Thyroid gland (tissue), 4 donors: ENCODE results near the gene NABP1. TPM values are rescaled to one million over a fixed set of nuclear protein-coding genes. Genes with fewer than 3 reads are reported as not detected.

ENCODE experiments used
- DNase-seq, 2 donors: peaks; one replicate each; pipeline ENCODE4 v3.0.0-alpha.2; 2019
- H3K27ac ChIP-seq, 3 donors: fragments of 200-600 bp; sonication (generic); 1 replicate in 2 of 3; 2 replicates in 1 of 3; pipeline ENCODE4 v1.5.1; 2016 to 2019; ENCODE audit warnings: mild to moderate bottlenecking in 1 of 3, moderate library complexity in 1 of 3
- H3K27me3 ChIP-seq: fragments of 200-600 bp; sonication (generic); one replicate; pipeline ENCODE4 v1.5.1; 2019
- H3K36me3 ChIP-seq, 2 donors: fragments of 200-600 bp; sonication (generic); one replicate each; pipeline ENCODE4 v1.5.1; 2016 to 2019
- H3K4me1 ChIP-seq, 2 donors: fragments of 200-600 bp; sonication (generic); one replicate each; pipeline ENCODE4 v1.5.1; 2017 to 2019
- H3K4me3 ChIP-seq, 3 donors: fragments of 200-600 bp; sonication (generic); replicated peaks in 1 of 3; 1 replicate in 2 of 3; 2 replicates in 1 of 3; pipeline ENCODE4 v1.5.1; 2016; ENCODE audit warnings: mild to moderate bottlenecking in 1 of 3
- H3K9me3 ChIP-seq: fragments of 200-600 bp; sonication (generic); one replicate; pipeline ENCODE4 v1.5.1; 2017
- POLR2A ChIP-seq, 2 donors: fragments of 450-650 bp; IDR thresholded peaks; one replicate each; pipeline ENCODE4 v1.6.1; 2017; ENCODE audit warnings: antibody characterized with exemption in 2 of 2, mild to moderate bottlenecking in 2 of 2, moderate library complexity in 1 of 2
- WGBS, 2 donors: methylation state at CpG; one replicate each; pipeline ENCODE4 v1.1.5; 2017; 5-methylcytosine and 5-hydroxymethylcytosine counted together
- intact Hi-C: fragments of 100-400 bp; cut with DNase I; formaldehyde crosslinking; loops from one replicate; pipeline ENCODE4 v1.15.1; 2023
- total RNA-seq, 4 donors: library from RNA; depleted of rRNA; stranded (reverse); fragments of >200 nt; gene quantifications; one replicate each; pipeline ENCODE4 v1.2.3, GENCODE V29; 2016
- TF ChIP-seq, protein P1 (sequence below), 6 experiments: fragments of 200-600 bp in 3 of 6; fragments of 450-650 bp in 3 of 6; sonication (generic) in 3 of 6; IDR thresholded peaks; one replicate each; pipeline ENCODE4 v1.5.1; 2016 to 2019; ENCODE audit warnings: antibody characterized with exemption in 6 of 6, mild to moderate bottlenecking in 2 of 6, inconsistent platforms in 1 of 6, moderate library complexity in 1 of 6

NABP1 gene
- total RNA-seq, 4 donors from 2014 or later: 5.7 to 28.6 (median 7.9) TPM

- Histone ChIP-seq H3K4me1 (no peaks in the 10 kb centered on the region), H3K27me3 (no peaks in the 10 kb centered on the region), H3K9me3 (no peaks in the 10 kb centered on the region), H3K27ac (no peak overlapping the region), H3K4me3 (no peak overlapping the region), H3K36me3 (no peaks in the 10 kb centered on the region)
- no peak for TF ChIP-seq POLR2A (IDR thresholded peaks at IDR 0.05)
- TF ChIP-seq, protein P1, sequence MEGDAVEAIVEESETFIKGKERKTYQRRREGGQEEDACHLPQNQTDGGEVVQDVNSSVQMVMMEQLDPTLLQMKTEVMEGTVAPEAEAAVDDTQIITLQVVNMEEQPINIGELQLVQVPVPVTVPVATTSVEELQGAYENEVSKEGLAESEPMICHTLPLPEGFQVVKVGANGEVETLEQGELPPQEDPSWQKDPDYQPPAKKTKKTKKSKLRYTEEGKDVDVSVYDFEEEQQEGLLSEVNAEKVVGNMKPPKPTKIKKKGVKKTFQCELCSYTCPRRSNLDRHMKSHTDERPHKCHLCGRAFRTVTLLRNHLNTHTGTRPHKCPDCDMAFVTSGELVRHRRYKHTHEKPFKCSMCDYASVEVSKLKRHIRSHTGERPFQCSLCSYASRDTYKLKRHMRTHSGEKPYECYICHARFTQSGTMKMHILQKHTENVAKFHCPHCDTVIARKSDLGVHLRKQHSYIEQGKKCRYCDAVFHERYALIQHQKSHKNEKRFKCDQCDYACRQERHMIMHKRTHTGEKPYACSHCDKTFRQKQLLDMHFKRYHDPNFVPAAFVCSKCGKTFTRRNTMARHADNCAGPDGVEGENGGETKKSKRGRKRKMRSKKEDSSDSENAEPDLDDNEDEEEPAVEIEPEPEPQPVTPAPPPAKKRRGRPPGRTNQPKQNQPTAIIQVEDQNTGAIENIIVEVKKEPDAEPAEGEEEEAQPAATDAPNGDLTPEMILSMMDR (IDR thresholded peaks at IDR 0.05): no peak
- intact Hi-C loops: no loop called here
- no peak for DNase-seq
- WGBS, 2 donors: 93 to 99% methylated on average over 2 of the region's 2 CpGs
These were observed 37.5 kb downstream of the NABP1 start for GRCh38 chr2:191715471-191715870.

DNA sequence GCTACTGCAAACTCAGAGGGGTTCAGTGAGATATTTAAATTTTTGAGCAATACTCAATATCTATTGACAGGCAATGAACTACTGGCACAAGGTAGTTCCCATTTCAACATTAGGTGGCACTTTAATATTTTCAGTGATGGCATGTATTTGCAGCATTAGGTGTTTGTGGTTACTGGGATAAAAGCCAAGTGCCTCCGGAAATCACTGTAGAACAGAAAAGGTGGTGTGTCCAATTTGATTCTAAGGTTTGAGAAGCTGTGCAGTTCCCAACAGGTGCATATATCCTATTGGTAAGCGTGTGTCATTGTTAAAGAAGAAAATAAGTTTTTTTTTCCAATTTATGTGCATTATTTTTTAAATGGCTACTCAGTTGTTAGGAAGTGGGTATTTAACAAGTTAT lies 41.3 kb downstream of the NABP1 start:
- Histone ChIP-seq H3K36me3 (no peaks in the 10 kb centered on the region), H3K27me3 (no peaks in the 10 kb centered on the region), H3K4me3 (no peak overlapping the region), H3K9me3 (no peaks in the 10 kb centered on the region), H3K27ac (no peak overlapping the region), H3K4me1 (no peaks in the 10 kb centered on the region)
- intact Hi-C loops: no loop called here
- 72 to 75% methylated on average over 2 of the region's 2 CpGs for WGBS, 2 donors
- TF ChIP-seq POLR2A (IDR thresholded peaks at IDR 0.05): no peak
- TF ChIP-seq, protein P1 (IDR thresholded peaks at IDR 0.05): no peak
- DNase-seq: no peak

DNA sequence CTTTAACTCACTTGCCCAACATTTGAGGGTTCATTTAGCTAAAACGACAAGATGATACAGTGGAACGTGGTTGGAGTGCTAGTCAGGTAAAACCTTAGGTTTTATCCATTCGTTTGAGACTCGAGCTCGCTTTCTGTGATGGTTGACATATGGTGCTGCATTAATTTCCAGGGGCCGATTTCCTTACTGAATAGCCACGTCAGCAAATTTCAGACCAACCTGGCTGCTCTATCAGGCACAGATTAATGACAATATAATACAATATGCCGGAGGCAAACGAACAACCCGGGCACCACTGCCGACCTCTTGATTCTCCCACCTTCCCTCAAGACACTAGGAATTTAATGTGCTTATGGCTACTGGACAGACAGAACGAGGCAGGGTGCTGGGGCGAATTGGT lies 42.0 kb downstream of the NABP1 start:
- Histone ChIP-seq H3K27me3 (no peaks in the 10 kb centered on the region), H3K4me3 (no peak overlapping the region), H3K9me3 (no peaks in the 10 kb centered on the region), H3K4me1 (no peaks in the 10 kb centered on the region), H3K36me3 (no peaks in the 10 kb centered on the region), H3K27ac (no peak overlapping the region)
- intact Hi-C loops: no loop called here
- WGBS, 2 donors: 93 to 95% methylated on average over 13 of the region's 13 CpGs
- TF ChIP-seq POLR2A (IDR thresholded peaks at IDR 0.05): no peak
- TF ChIP-seq, protein P1 (IDR thresholded peaks at IDR 0.05): no peak
- DNase-seq: no peak

DNA sequence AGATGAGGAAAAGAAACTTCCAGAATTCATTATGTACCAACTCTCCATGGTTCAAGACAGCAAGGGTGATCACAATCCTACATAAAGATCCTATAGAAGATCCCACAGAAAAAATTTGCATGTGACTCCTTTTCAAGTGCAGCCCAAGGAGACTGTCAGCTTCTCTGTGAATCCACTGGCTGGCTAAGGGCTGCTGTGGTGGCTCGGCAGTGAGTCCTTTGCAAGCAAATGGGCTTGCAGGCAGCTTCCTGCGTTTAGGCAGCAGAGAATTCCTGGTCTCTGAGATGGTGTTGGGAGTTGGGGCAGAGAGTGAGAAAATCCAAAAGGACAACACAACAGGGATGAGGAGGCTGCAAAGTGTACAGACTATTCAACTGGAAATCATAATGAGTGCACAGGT lies 43.4 kb downstream of the NABP1 start:
- no peak for DNase-seq
- no peaks in the 10 kb centered on the region for H3K9me3 ChIP-seq
- H3K27ac ChIP-seq: no peak overlapping the region
- H3K4me1 ChIP-seq: no peaks in the 10 kb centered on the region
- no peak for TF ChIP-seq POLR2A (IDR thresholded peaks at IDR 0.05)
- TF ChIP-seq, protein P1 (IDR thresholded peaks at IDR 0.05): no peak
- H3K4me3 ChIP-seq: no peak overlapping the region
- WGBS, 2 donors: 51 to 78% methylated on average over 2 of the region's 2 CpGs
- intact Hi-C loops: no loop called here
- no peaks in the 10 kb centered on the region for H3K27me3 ChIP-seq
- H3K36me3 ChIP-seq: no peaks in the 10 kb centered on the region

DNA sequence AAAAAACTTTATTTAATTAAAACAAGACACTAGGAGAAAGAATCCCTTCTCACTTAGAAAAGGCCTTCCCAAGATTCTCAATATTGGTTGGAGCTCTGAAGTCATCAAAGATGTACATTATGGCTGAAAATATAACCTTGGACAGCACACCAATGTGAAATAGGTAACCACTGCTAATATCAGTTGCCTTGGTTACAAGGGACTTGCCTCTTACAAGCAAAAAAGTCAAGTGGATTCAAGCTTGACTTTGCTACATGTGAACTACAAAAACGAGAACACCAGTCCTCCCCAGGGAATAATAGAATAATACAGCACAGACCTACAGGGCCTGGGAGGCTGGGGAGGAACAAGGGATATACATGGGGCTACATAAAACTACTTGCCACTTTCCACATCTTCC lies 46.1 kb downstream of the NABP1 start:
- Histone ChIP-seq H3K27ac (no peak overlapping the region), H3K4me1 (no peaks in the 10 kb centered on the region), H3K27me3 (no peaks in the 10 kb centered on the region), H3K4me3 (no peak overlapping the region), H3K36me3 (no peaks in the 10 kb centered on the region), H3K9me3 (no peaks in the 10 kb centered on the region)
- 19 to 21% methylated on average over 1 of the region's 1 CpG for WGBS, 2 donors
- intact Hi-C loops: no loop called here
- TF ChIP-seq, protein P1 (IDR thresholded peaks at IDR 0.05): no peak
- no peak for TF ChIP-seq POLR2A (IDR thresholded peaks at IDR 0.05)
- DNase-seq: no peak
